K562 treated with DMSO at 1 percent for 24 hours (cell line): ENCODE results near the gene CEP57. TPM values are rescaled to one million over a fixed set of nuclear protein-coding genes. Genes with fewer than 3 reads are reported as not detected.

Experiments
- total RNA-seq: library from RNA; unstranded; fragments of 300-600 nt; gene quantifications from 2 replicates; pipeline ENCODE4 v1.2.3, GENCODE V29; 2022; ENCODE audit warnings: low read depth; ENCODE audit not compliant: insufficient read depth

CEP57 gene
- total RNA-seq, result 38.9 and 44.5 TPM in 2 replicates

DNA sequence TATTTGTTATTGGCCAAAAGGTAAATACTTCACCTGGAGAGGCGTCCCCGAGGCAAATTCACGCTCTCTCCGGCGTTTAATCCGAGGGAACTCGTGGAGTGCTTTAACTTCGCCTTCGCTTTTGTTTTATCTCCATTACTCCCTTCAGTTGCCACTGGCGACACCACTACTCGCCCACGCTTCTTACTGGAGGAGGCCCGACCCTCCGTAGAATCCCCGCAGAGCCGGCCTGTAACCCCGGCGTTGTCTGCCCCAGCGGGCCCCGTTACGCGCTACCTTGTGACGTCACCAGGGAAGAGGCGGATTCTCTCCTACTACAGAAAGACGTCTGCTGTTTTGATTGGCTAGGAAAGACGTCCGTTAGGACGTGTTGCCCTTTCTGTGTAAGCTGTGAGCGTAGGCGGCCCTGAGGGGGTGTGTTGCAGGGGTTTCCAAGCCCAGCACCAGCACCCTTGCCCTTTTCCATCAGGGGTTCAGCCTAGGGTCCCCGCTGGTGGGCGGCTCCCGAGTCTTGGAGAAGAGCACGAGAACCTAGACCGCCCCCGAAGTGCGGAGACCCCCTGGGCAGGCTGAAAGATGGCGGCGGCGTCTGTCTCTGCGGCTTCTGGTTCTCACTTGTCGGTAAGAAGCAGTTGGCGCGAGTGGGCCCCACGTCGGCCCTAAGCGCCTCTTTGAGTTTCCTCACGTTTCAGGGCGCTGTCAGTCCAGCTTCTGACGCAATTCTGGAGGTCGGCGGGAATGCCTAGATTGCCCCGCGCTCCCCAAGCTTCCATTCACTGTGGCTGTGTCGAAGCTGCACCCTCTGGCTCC, at the start of gene CEP57:
Gene CEP57 (plus strand): TSS at position 376 of the 810 bp plus-strand sequence. CDS start 201 bp downstream, at position 577.

DNA sequence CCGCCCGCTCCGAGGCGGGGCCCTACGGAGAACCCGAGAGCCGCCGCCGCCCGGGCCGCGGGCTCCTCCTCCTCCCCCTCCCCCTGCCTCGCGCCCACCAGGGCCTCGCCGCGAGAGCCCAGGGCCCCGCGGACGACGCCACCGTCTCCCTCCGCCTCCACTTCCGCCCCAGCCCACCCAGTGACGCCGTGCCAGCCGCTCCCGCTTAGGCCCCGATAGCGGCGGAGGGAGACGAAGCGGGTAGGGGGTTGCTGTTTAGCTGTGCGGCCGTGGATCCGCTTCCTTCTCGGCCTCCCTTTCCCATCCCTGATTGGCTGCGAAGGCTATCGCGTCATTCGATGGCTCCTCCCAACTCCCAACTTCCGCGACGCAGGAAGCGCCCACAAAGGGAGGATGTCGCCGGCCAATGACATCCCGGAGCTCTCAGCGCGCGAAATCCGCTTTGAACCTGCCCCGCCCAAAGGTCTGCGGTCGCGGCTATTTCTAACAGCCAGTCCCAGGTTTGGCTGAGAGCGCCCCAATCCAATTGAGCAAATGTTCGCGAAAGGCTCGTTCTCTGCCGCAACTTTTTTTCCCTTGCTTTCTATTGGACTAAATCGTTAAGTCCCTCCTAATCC, 684 bp upstream of the CEP57 start, which contains the start of gene FAM76B:
Gene FAM76B (minus strand): TSS at position 277 of the 617 bp plus-strand sequence. CDS start 304 bp downstream, outside the sequence.

Other genes with a start within 250 kb of the CEP57 start
- 15.8 and 16.9 TPM in 2 replicates for gene FAM76B, start 716 bp upstream of the CEP57 start, total RNA-seq
- gene MTMR2, start 133.6 kb downstream of the CEP57 start, total RNA-seq, result 13.8 and 14.1 TPM in 2 replicates